Stimulated activated memory B cell treated with anti-CD40 and anti-IgM and Interleukin-4, amounts not matched to agents 10 μg/mL and 1 μg/mL and 100 μg/mL, for 72 hours (primary cell): ENCODE results near the gene PTTG2.
A peak's percentile ranks its signal among the peaks of the same experiment; 100 is the strongest.

Source experiments
- ATAC-seq: fragments of 150-1000 bp; cut with Tn5 transposase; 2 replicates; pipeline ENCODE4 v1.10.0; 2021
- H3K27ac Mint-ChIP-seq: one replicate; pipeline ENCODE4 v1.8.0; 2022; ENCODE audit warnings: mild to moderate bottlenecking, mixed read lengths
- H3K27me3 Mint-ChIP-seq: one replicate; pipeline ENCODE4 v1.8.0; 2022; ENCODE audit warnings: mixed read lengths
- H3K36me3 Mint-ChIP-seq: one replicate; pipeline ENCODE4 v1.8.0; 2022; ENCODE audit warnings: mixed read lengths
- H3K4me1 Mint-ChIP-seq: one replicate; pipeline ENCODE4 v1.8.0; 2022; ENCODE audit warnings: mixed read lengths
- H3K4me3 Mint-ChIP-seq: one replicate; pipeline ENCODE4 v1.8.0; 2022; ENCODE audit warnings: mild to moderate bottlenecking, moderate library complexity, mixed read lengths
- H3K9me3 Mint-ChIP-seq: one replicate; pipeline ENCODE4 v1.8.0; 2022; ENCODE audit warnings: mixed read lengths

PTTG2 gene

GRCh38 chr4:37990731-37991245 is 30.6 kb downstream of the PTTG2 start:
- Mint-ChIP-seq H3K36me3 (peaks cover 21% of the 10 kb centered on the region), H3K27me3 (no peaks in the 10 kb centered on the region), H3K4me3 (no peak overlapping the region), H3K27ac (peak overlapping the region; percentile 83), H3K9me3 (peaks cover 4% of the 10 kb centered on the region), H3K4me1 (peaks cover 51% of the 10 kb centered on the region)
- ATAC-seq, result no peak

- H3K9me3 Mint-ChIP-seq, result peaks cover 4% of the 10 kb centered on the region
- no peak for ATAC-seq
- H3K27me3 Mint-ChIP-seq, result no peaks in the 10 kb centered on the region
- H3K4me1 Mint-ChIP-seq, result peaks cover 53% of the 10 kb centered on the region
- peak overlapping the region; percentile 32 for H3K27ac Mint-ChIP-seq
- no peak overlapping the region for H3K4me3 Mint-ChIP-seq
- H3K36me3 Mint-ChIP-seq, result peaks cover 21% of the 10 kb centered on the region
These were observed 31.6 kb downstream of the PTTG2 start for GRCh38 chr4:37991623-37992410.

GRCh38 chr4:37993806-37994205 is 33.6 kb downstream of the PTTG2 start:
- peak overlapping the region; percentile 44 for H3K27ac Mint-ChIP-seq

GRCh38 chr4:37994569-37994968 is 34.4 kb downstream of the PTTG2 start:
- H3K27ac Mint-ChIP-seq, result peak overlapping the region; percentile 44

More at GRCh38 chr4:37993806-37994205, 33.6 kb downstream of the PTTG2 start:
- Mint-ChIP-seq H3K36me3 (peaks cover 25% of the 10 kb centered on the region), H3K4me3 (no peak overlapping the region), H3K9me3 (peaks cover 4% of the 10 kb centered on the region), H3K4me1 (peaks cover 56% of the 10 kb centered on the region), H3K27me3 (no peaks in the 10 kb centered on the region)
- ATAC-seq, result no peak

GRCh38 chr4:37995299-37995821 is 35.2 kb downstream of the PTTG2 start:
- ATAC-seq, result no peak
- Mint-ChIP-seq H3K27ac (no peak overlapping the region), H3K4me3 (no peak overlapping the region), H3K27me3 (no peaks in the 10 kb centered on the region), H3K9me3 (peaks cover 4% of the 10 kb centered on the region), H3K4me1 (peaks cover 46% of the 10 kb centered on the region), H3K36me3 (peaks cover 20% of the 10 kb centered on the region)

More at GRCh38 chr4:37994569-37994968, 34.4 kb downstream of the PTTG2 start:
- H3K9me3 Mint-ChIP-seq, result peaks cover 4% of the 10 kb centered on the region
- H3K27me3 Mint-ChIP-seq, result no peaks in the 10 kb centered on the region
- H3K4me3 Mint-ChIP-seq, result no peak overlapping the region
- peaks cover 51% of the 10 kb centered on the region for H3K4me1 Mint-ChIP-seq
- ATAC-seq, result no peak
- peaks cover 20% of the 10 kb centered on the region for H3K36me3 Mint-ChIP-seq

- Mint-ChIP-seq H3K4me1 (peaks cover 44% of the 10 kb centered on the region), H3K27me3 (no peaks in the 10 kb centered on the region), H3K4me3 (no peak overlapping the region), H3K27ac (no peak overlapping the region), H3K9me3 (peaks cover 4% of the 10 kb centered on the region), H3K36me3 (peaks cover 25% of the 10 kb centered on the region)
- no peak for ATAC-seq
These were observed 36.0 kb downstream of the PTTG2 start for GRCh38 chr4:37995981-37996775.

- no peak for ATAC-seq
- Mint-ChIP-seq H3K9me3 (no peaks in the 10 kb centered on the region), H3K36me3 (peaks cover 20% of the 10 kb centered on the region), H3K4me3 (no peak overlapping the region), H3K27me3 (no peaks in the 10 kb centered on the region), H3K27ac (peak overlapping the region; percentile 18), H3K4me1 (peaks cover 38% of the 10 kb centered on the region)
These were observed 38.0 kb downstream of the PTTG2 start for GRCh38 chr4:37998226-37998625.

- no peak overlapping the region for H3K27ac Mint-ChIP-seq
- H3K4me1 Mint-ChIP-seq, result peaks cover 40% of the 10 kb centered on the region
- no peaks in the 10 kb centered on the region for H3K27me3 Mint-ChIP-seq
- no peaks in the 10 kb centered on the region for H3K9me3 Mint-ChIP-seq
- ATAC-seq, result no peak
- H3K4me3 Mint-ChIP-seq, result no peak overlapping the region
- peaks cover 21% of the 10 kb centered on the region for H3K36me3 Mint-ChIP-seq
These were observed 39.0 kb downstream of the PTTG2 start for GRCh38 chr4:37999000-37999716.

GRCh38 chr4:37999965-38000364 is 39.8 kb downstream of the PTTG2 start:
- Mint-ChIP-seq H3K4me3 (no peak overlapping the region), H3K4me1 (peaks cover 38% of the 10 kb centered on the region), H3K36me3 (peaks cover 21% of the 10 kb centered on the region), H3K27me3 (no peaks in the 10 kb centered on the region), H3K27ac (no peak overlapping the region), H3K9me3 (no peaks in the 10 kb centered on the region)
- no peak for ATAC-seq

GRCh38 chr4:38001927-38002326 is 41.7 kb downstream of the PTTG2 start:
- Mint-ChIP-seq H3K27ac (no peak overlapping the region), H3K4me1 (peaks cover 40% of the 10 kb centered on the region), H3K36me3 (peaks cover 26% of the 10 kb centered on the region), H3K27me3 (no peaks in the 10 kb centered on the region), H3K9me3 (no peaks in the 10 kb centered on the region), H3K4me3 (no peak overlapping the region)
- ATAC-seq, result no peak

- no peak for ATAC-seq
- H3K27ac Mint-ChIP-seq, result no peak overlapping the region
- H3K4me3 Mint-ChIP-seq, result no peak overlapping the region
- H3K4me1 Mint-ChIP-seq, result peaks cover 44% of the 10 kb centered on the region
- H3K27me3 Mint-ChIP-seq, result no peaks in the 10 kb centered on the region
- peaks cover 27% of the 10 kb centered on the region for H3K36me3 Mint-ChIP-seq
- H3K9me3 Mint-ChIP-seq, result no peaks in the 10 kb centered on the region
These were observed 42.4 kb downstream of the PTTG2 start for GRCh38 chr4:38002451-38003071.

- H3K4me3 Mint-ChIP-seq, result no peak overlapping the region
- H3K36me3 Mint-ChIP-seq, result peaks cover 23% of the 10 kb centered on the region
- H3K4me1 Mint-ChIP-seq, result peaks cover 46% of the 10 kb centered on the region
- H3K27ac Mint-ChIP-seq, result no peak overlapping the region
- H3K27me3 Mint-ChIP-seq, result no peaks in the 10 kb centered on the region
- no peaks in the 10 kb centered on the region for H3K9me3 Mint-ChIP-seq
- ATAC-seq, result no peak
These were observed 42.9 kb downstream of the PTTG2 start for GRCh38 chr4:38003102-38003501.

GRCh38 chr4:38003628-38004027 is 43.4 kb downstream of the PTTG2 start:
- Mint-ChIP-seq H3K27me3 (no peaks in the 10 kb centered on the region), H3K4me1 (peaks cover 46% of the 10 kb centered on the region), H3K9me3 (no peaks in the 10 kb centered on the region), H3K27ac (no peak overlapping the region), H3K4me3 (no peak overlapping the region), H3K36me3 (peaks cover 18% of the 10 kb centered on the region)
- no peak for ATAC-seq

GRCh38 chr4:38004062-38004461 is 43.9 kb downstream of the PTTG2 start:
- Mint-ChIP-seq H3K4me3 (no peak overlapping the region), H3K36me3 (peaks cover 17% of the 10 kb centered on the region), H3K27ac (no peak overlapping the region), H3K9me3 (no peaks in the 10 kb centered on the region), H3K27me3 (no peaks in the 10 kb centered on the region), H3K4me1 (peaks cover 45% of the 10 kb centered on the region)
- ATAC-seq, result no peak
